ENCODE measurements around the gene PAFAH1B1.
"Not testable (repeated sequence)": the region's sequence is repeated elsewhere in the genome, so short reads cannot be mapped to it uniquely, and the experiment has no call there.

Gene PAFAH1B1

DNA sequence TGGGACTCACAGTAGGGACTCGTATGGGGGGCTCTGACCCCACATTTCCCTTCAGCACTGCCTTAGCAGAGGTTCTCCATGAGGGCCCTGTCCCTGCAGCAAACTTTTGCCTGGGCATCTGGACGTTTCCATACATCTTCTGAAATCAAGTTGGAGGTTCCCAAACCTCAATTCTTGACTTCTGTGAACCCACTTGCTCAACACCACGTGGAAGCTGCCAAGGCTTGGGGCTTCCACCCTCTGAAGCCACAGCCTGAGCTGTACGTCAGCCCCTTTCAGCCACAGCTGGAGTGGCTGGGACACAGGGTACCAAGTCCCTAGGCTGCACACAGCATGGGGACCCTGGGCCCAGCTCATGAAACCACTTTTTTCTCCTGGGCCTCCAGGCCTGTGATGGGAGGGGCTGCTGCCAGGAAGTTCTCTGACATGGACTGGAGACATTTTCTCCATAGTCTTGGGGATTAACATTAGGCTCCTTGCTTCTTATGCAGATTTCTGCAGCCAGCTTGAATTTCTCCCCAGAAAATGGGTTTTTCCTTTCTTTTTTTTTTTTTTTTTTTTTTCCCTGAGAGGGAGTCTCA lies 29.4 kb downstream of the PAFAH1B1 start:
- H3K27me3 ChIP-seq (ENCODE audit: control insufficient read depth, insufficient read depth, low read length); H3K9ac ChIP-seq (ENCODE audit: low read depth, low read length); H3K4me1 ChIP-seq (ENCODE audit: control insufficient read depth, insufficient read depth, low read length); H3K4me2 ChIP-seq (ENCODE audit: low read length); H3K4me3 ChIP-seq (ENCODE audit: low read length); H3K9me3 ChIP-seq (replicated peaks; ENCODE audit: low read length): not testable (repeated sequence)
- H3K36me3 ChIP-seq (ENCODE audit: insufficient read depth, low read length), result peaks cover 11% of the 10 kb centered on the region

DNA sequence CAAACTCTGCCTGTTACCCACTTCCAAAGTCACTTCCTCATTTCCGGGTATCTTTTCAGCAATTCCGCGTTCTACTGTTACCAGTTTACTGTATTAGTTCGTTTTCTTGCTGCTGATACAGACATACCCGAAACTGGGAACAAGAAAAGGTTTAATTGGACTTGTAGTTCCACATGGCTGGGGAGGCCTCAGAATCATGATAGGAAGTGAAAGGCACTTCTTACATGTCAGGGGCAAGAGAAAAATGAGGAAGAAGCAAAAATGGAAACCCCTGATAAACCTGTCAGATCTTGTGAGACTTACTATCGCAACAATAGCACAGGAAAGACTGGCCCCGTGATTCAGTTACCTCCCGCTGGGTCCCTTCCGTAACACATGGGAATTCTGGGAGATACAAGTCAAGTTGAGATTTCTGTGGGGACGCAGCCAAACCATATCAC lies 30.9 kb downstream of the PAFAH1B1 start:
- Histone ChIP-seq H3K9ac (ENCODE audit: low read depth, low read length) (no peak overlapping the region), H3K4me2 (ENCODE audit: low read length) (no peak overlapping the region), H3K4me3 (ENCODE audit: low read length) (no peak overlapping the region), H3K36me3 (ENCODE audit: insufficient read depth, low read length) (peaks cover 11% of the 10 kb centered on the region), H3K9me3 (replicated peaks; ENCODE audit: low read length) (no peaks in the 10 kb centered on the region), H3K27me3 (ENCODE audit: control insufficient read depth, insufficient read depth, low read length) (no peaks in the 10 kb centered on the region), H3K4me1 (ENCODE audit: control insufficient read depth, insufficient read depth, low read length) (no peaks in the 10 kb centered on the region)

- peaks cover 11% of the 10 kb centered on the region for H3K36me3 ChIP-seq (ENCODE audit: insufficient read depth, low read length)
- H3K9ac ChIP-seq (ENCODE audit: low read depth, low read length); H3K27me3 ChIP-seq (ENCODE audit: control insufficient read depth, insufficient read depth, low read length); H3K4me1 ChIP-seq (ENCODE audit: control insufficient read depth, insufficient read depth, low read length); H3K4me2 ChIP-seq (ENCODE audit: low read length); H3K4me3 ChIP-seq (ENCODE audit: low read length); H3K9me3 ChIP-seq (replicated peaks; ENCODE audit: low read length): not testable (repeated sequence)
Observed at GRCh38 chr17:2626626-2627219, 33.3 kb downstream of the PAFAH1B1 start.

DNA sequence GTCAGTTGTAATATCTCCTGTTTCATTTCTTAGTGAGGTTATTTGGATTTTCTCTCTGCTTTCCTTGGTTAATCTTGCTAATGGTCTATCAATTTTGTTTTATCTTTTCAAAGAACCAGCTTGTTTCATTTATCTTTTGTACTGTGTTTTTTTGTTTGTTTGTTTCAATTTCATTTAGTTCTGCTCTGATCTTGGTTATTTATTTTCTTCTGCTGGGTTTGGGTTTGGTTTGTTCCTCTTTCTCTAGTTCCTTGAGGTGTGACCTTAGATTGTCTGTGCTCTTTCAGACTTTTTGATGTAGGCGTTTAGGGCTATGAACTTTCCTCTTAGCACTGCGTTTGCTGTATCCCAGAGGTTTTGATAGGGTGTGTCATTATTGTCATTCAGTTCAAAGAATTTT lies 35.5 kb downstream of the PAFAH1B1 start:
- not testable (repeated sequence) for H3K36me3 ChIP-seq (ENCODE audit: insufficient read depth, low read length); H3K27me3 ChIP-seq (ENCODE audit: control insufficient read depth, insufficient read depth, low read length); H3K9me3 ChIP-seq (replicated peaks; ENCODE audit: low read length); H3K4me2 ChIP-seq (ENCODE audit: low read length); H3K4me3 ChIP-seq (ENCODE audit: low read length); H3K4me1 ChIP-seq (ENCODE audit: control insufficient read depth, insufficient read depth, low read length); H3K9ac ChIP-seq (ENCODE audit: low read depth, low read length)

DNA sequence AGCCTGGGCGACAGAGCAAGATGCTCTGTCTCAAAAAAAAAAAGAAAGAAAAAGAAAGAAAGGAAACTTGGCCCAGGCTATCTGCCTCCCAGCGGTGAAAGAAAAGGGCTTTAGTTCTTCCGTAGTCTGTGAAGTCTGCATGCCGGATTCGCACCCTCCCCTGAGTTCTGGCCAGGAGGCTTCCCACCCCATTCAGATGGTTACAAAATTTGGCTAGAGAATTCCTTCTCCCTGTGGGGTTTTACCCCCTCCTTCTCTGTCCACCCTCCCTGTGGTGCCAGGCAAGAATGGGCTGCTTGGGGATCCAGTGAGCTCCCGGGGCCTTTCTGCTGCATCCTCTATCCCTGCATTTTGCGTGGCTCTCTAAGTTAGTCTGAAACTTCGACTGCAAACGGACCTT lies 37.8 kb downstream of the PAFAH1B1 start:
- Histone ChIP-seq H3K4me3 (ENCODE audit: low read length) (no peak overlapping the region), H3K4me1 (ENCODE audit: control insufficient read depth, insufficient read depth, low read length) (peaks cover 14% of the 10 kb centered on the region), H3K36me3 (ENCODE audit: insufficient read depth, low read length) (peaks cover 4% of the 10 kb centered on the region), H3K9me3 (replicated peaks; ENCODE audit: low read length) (no peaks in the 10 kb centered on the region), H3K4me2 (ENCODE audit: low read length) (no peak overlapping the region), H3K9ac (ENCODE audit: low read depth, low read length) (no peak overlapping the region), H3K27me3 (ENCODE audit: control insufficient read depth, insufficient read depth, low read length) (no peaks in the 10 kb centered on the region)

- no peak overlapping the region for H3K9ac ChIP-seq (ENCODE audit: low read depth, low read length)
- no peaks in the 10 kb centered on the region for H3K9me3 ChIP-seq (replicated peaks; ENCODE audit: low read length)
- peaks cover 14% of the 10 kb centered on the region for H3K4me1 ChIP-seq (ENCODE audit: control insufficient read depth, insufficient read depth, low read length)
- no peaks in the 10 kb centered on the region for H3K27me3 ChIP-seq (ENCODE audit: control insufficient read depth, insufficient read depth, low read length)
- peaks cover 5% of the 10 kb centered on the region for H3K36me3 ChIP-seq (ENCODE audit: insufficient read depth, low read length)
- H3K4me2 ChIP-seq (ENCODE audit: low read length), result no peak overlapping the region
- H3K4me3 ChIP-seq (ENCODE audit: low read length), result no peak overlapping the region
Observed at GRCh38 chr17:2634361-2634960, 41.0 kb downstream of the PAFAH1B1 start.

DNA sequence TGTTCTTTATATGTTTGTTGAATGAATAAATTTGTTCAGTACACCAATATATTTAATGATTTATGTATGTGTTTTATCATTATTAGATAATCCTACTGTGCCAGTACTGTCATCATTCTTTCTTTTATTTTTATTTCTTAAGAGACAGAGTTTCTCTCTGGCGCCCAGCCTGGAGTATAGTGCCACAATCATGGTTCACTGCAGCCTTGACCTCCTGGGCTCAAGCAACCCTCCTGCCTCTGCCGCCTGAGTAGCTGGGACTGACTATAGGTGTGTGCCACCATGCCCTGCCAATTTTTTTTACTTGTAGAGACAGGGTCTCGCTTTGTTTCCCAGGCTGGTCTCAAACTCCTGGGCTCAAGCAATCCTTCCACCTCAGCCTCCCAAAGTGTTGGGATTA lies 41.8 kb downstream of the PAFAH1B1 start:
- H3K36me3 ChIP-seq (ENCODE audit: insufficient read depth, low read length), result peaks cover 5% of the 10 kb centered on the region
- peaks cover 14% of the 10 kb centered on the region for H3K4me1 ChIP-seq (ENCODE audit: control insufficient read depth, insufficient read depth, low read length)

DNA sequence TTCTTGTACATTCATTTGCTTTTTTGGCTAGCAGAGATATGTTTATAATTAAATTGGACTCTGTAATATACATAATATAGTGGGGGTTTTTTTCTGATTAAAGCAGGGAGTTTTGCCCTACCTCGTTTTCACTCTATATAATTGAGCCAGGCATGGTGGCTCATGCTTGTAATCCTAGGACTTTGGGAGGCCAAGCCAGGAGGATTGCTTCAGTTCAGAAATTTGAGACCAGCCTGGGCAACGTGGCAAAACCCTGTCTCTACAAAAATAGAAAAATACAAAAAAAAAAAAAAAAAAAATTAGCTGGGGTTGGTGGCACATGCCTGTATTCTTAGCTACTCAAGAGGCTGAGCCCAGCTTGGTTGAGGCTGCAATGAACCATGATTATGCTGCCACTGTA lies 42.2 kb downstream of the PAFAH1B1 start:
- H3K4me1 ChIP-seq (ENCODE audit: control insufficient read depth, insufficient read depth, low read length), result peaks cover 14% of the 10 kb centered on the region
- H3K27me3 ChIP-seq (ENCODE audit: control insufficient read depth, insufficient read depth, low read length), result no peaks in the 10 kb centered on the region
- H3K4me2 ChIP-seq (ENCODE audit: low read length), result no peak overlapping the region
- H3K36me3 ChIP-seq (ENCODE audit: insufficient read depth, low read length), result peaks cover 9% of the 10 kb centered on the region
- no peaks in the 10 kb centered on the region for H3K9me3 ChIP-seq (replicated peaks; ENCODE audit: low read length)
- no peak overlapping the region for H3K9ac ChIP-seq (ENCODE audit: low read depth, low read length)
- no peak overlapping the region for H3K4me3 ChIP-seq (ENCODE audit: low read length)

More for the DNA sequence above, 41.8 kb downstream of the PAFAH1B1 start:
- H3K4me3 ChIP-seq (ENCODE audit: low read length), result no peak overlapping the region
- no peak overlapping the region for H3K9ac ChIP-seq (ENCODE audit: low read depth, low read length)
- H3K4me2 ChIP-seq (ENCODE audit: low read length), result no peak overlapping the region
- H3K27me3 ChIP-seq (ENCODE audit: control insufficient read depth, insufficient read depth, low read length), result no peaks in the 10 kb centered on the region
- H3K9me3 ChIP-seq (replicated peaks; ENCODE audit: low read length), result no peaks in the 10 kb centered on the region

DNA sequence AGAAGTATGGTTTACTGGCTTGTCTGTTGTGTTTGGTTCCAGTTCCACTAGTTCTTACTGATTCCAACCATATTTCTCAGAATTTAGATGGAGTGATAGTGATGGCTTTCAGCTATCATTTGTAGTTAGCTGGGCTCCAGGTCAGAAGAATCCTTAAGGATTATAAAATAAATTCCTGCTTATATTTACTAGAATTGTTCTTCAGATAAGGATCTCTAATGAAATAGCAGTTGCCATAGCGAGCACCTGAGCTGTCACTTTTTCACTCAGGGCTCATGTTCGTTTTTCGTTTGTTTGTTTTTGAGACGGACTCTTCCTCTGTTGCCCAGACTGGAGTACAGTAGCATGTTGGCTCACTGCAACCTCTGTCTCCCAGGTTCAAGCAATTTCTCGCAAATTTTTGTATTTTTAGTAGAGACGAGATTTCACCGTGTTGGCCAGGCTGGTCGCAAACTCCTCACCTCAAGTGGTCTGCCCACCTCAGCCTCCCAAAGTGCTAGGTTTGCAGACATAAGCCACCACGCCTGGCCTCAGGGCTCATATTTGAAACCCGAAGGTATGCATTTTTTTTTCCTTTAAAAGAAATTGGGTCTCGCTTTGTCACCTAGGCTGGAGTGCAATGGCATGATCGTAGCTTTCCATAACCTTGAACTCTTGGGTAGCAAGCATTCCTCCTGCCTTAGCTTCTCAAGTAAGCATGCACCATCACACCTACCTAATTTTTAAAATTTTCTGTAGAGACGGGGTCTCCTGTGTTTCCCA lies 42.9 kb downstream of the PAFAH1B1 start:
- Histone ChIP-seq H3K9ac (ENCODE audit: low read depth, low read length) (no peak overlapping the region), H3K9me3 (replicated peaks; ENCODE audit: low read length) (no peaks in the 10 kb centered on the region), H3K4me1 (ENCODE audit: control insufficient read depth, insufficient read depth, low read length) (peaks cover 14% of the 10 kb centered on the region), H3K4me3 (ENCODE audit: low read length) (no peak overlapping the region), H3K36me3 (ENCODE audit: insufficient read depth, low read length) (peaks cover 14% of the 10 kb centered on the region), H3K4me2 (ENCODE audit: low read length) (no peak overlapping the region), H3K27me3 (ENCODE audit: control insufficient read depth, insufficient read depth, low read length) (no peaks in the 10 kb centered on the region)

GRCh38 chr17:2637422-2637821 lies 44.0 kb downstream of the PAFAH1B1 start:
- Histone ChIP-seq H3K36me3 (ENCODE audit: insufficient read depth, low read length) (peaks cover 25% of the 10 kb centered on the region), H3K4me2 (ENCODE audit: low read length) (no peak overlapping the region), H3K9ac (ENCODE audit: low read depth, low read length) (no peak overlapping the region), H3K9me3 (replicated peaks; ENCODE audit: low read length) (no peaks in the 10 kb centered on the region), H3K27me3 (ENCODE audit: control insufficient read depth, insufficient read depth, low read length) (no peaks in the 10 kb centered on the region), H3K4me1 (ENCODE audit: control insufficient read depth, insufficient read depth, low read length) (peaks cover 14% of the 10 kb centered on the region), H3K4me3 (ENCODE audit: low read length) (no peak overlapping the region)

DNA sequence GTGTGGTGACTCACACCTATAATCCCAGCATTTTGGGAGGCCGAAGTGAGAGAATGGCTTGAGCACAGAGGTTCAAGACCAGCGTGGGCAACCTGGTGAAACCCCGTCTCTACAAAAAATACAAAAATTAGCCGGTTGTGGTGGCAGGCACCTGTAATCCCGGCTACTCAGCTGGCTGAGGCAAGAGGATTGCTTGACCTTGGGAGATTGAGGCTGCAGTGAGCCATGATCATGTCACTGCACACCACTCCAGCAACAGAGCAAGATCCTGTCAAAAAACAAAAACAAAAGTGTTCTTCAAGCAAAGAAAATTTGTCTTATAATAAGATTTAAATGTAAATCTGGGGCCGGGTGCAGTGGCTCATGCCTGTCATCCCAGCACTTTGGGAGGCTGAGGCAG lies 51.5 kb downstream of the PAFAH1B1 start:
- H3K9me3 ChIP-seq (replicated peaks; ENCODE audit: low read length), result no peaks in the 10 kb centered on the region
- H3K4me1 ChIP-seq (ENCODE audit: control insufficient read depth, insufficient read depth, low read length), result peaks cover 15% of the 10 kb centered on the region
- H3K27me3 ChIP-seq (ENCODE audit: control insufficient read depth, insufficient read depth, low read length), result no peaks in the 10 kb centered on the region
- H3K4me2 ChIP-seq (ENCODE audit: low read length), result no peak overlapping the region
- peaks cover 37% of the 10 kb centered on the region for H3K36me3 ChIP-seq (ENCODE audit: insufficient read depth, low read length)
- H3K4me3 ChIP-seq (ENCODE audit: low read length), result no peak overlapping the region
- H3K9ac ChIP-seq (ENCODE audit: low read depth, low read length), result no peak overlapping the region
